ENCODE measurements around the gene MTFP1.
"Not testable (repeated sequence)": the region's sequence is repeated elsewhere in the genome, so short reads cannot be mapped to it uniquely, and the experiment has no call there.

MTFP1 gene

GRCh38 chr22:30402028-30402765 lies 23.4 kb upstream of the MTFP1 start:
- no peak for DNase-seq

GRCh38 chr22:30402766-30403104 lies 22.8 kb upstream of the MTFP1 start:
- not testable (repeated sequence) for DNase-seq

- no peak for DNase-seq
These were observed 21.3 kb upstream of the MTFP1 start for GRCh38 chr22:30404307-30404706.

- no peak for DNase-seq
These were observed 19.8 kb upstream of the MTFP1 start for GRCh38 chr22:30405731-30406130.

- no peak for DNase-seq
These were observed 19.2 kb upstream of the MTFP1 start for GRCh38 chr22:30406400-30406799.

GRCh38 chr22:30408388-30409102 lies 17.0 kb upstream of the MTFP1 start:
- DNase-seq, result no peak

- no peak for DNase-seq
These were observed 13.8 kb upstream of the MTFP1 start for GRCh38 chr22:30411780-30412179.

- no peak for DNase-seq
These were observed 12.6 kb upstream of the MTFP1 start for GRCh38 chr22:30413001-30413400.

- no peak for DNase-seq
These were observed 11.6 kb upstream of the MTFP1 start for GRCh38 chr22:30413745-30414524.

GRCh38 chr22:30414525-30415047 lies 11.0 kb upstream of the MTFP1 start:
- no peak for DNase-seq

GRCh38 chr22:30416403-30416802 lies 9.2 kb upstream of the MTFP1 start:
- no peak for DNase-seq

- DNase-seq, result no peak
These were observed 8.7 kb upstream of the MTFP1 start for GRCh38 chr22:30416837-30417236.

GRCh38 chr22:30420347-30421125 lies 5.0 kb upstream of the MTFP1 start:
- DNase-seq, result no peak

GRCh38 chr22:30421695-30422480 lies 3.7 kb upstream of the MTFP1 start:
- no peak for DNase-seq

- peak; percentile 16 to 34 for DNase-seq
These were observed 2.9 kb upstream of the MTFP1 start for GRCh38 chr22:30422481-30423300.

GRCh38 chr22:30423301-30423958 lies 2.1 kb upstream of the MTFP1 start:
- DNase-seq, result no peak

- peak; percentile 99 for DNase-seq
These were observed 1.5 kb upstream of the MTFP1 start for GRCh38 chr22:30423959-30424533.

- DNase-seq, result no peak
These were observed 838 bp upstream of the MTFP1 start for GRCh38 chr22:30424534-30425326.

GRCh38 chr22:30425327-30425615 lies 297 bp upstream of the MTFP1 start:
- no peak for DNase-seq
